MM.1S (cell line): ENCODE measurements around the gene SERPINE2.

Source experiments
- DNase-seq: peaks from one replicate; pipeline ENCODE4 v3.0.0-alpha.2; 2015
- H2AFZ ChIP-seq: fragments of 300-600 bp; sonication (generic); 2 replicates; pipeline ENCODE4 v1.6.0; 2016; ENCODE audit warnings: antibody characterized with exemption, low read length
- H3F3A ChIP-seq: fragments of 300-600 bp; sonication (generic); 2 replicates; pipeline ENCODE4 v1.6.1; 2016; ENCODE audit warnings: mild to moderate bottlenecking, antibody characterized with exemption, low read length, moderate library complexity, mixed read lengths; ENCODE audit not compliant: insufficient read depth
- H3K27ac ChIP-seq: fragments of 300-600 bp; sonication (generic); 2 replicates; pipeline ENCODE4 v1.5.1; 2016; ENCODE audit warnings: mild to moderate bottlenecking, low read length
- H3K27me3 ChIP-seq: fragments of 300-600 bp; sonication (generic); replicated peaks from 2 replicates; pipeline ENCODE4 v1.6.0; 2016; ENCODE audit warnings: low read length; ENCODE audit not compliant: insufficient read depth
- H3K36me3 ChIP-seq: fragments of 300-600 bp; sonication (generic); replicated peaks from 2 replicates; pipeline ENCODE4 v1.6.1; 2016; ENCODE audit warnings: mild to moderate bottlenecking, low read length, mixed read lengths; ENCODE audit not compliant: insufficient read depth
- H3K4me1 ChIP-seq: fragments of 300-600 bp; sonication (generic); 2 replicates; pipeline ENCODE4 v1.6.1; 2016; ENCODE audit warnings: low read length, mixed read lengths
- H3K4me2 ChIP-seq: fragments of 300-600 bp; sonication (generic); 2 replicates; pipeline ENCODE4 v1.6.0; 2016; ENCODE audit warnings: low read depth, low read length
- H3K4me3 ChIP-seq: fragments of 300-600 bp; sonication (generic); 2 replicates; pipeline ENCODE4 v1.5.1; 2016; ENCODE audit warnings: low read length, mixed read lengths
- H3K79me2 ChIP-seq: fragments of 300-600 bp; sonication (generic); 2 replicates; pipeline ENCODE4 v1.6.1; 2016; ENCODE audit warnings: mixed run types, low read length, mixed read lengths
- H3K9ac ChIP-seq: fragments of 300-600 bp; sonication (generic); 2 replicates; pipeline ENCODE4 v1.6.1; 2016; ENCODE audit warnings: low read length, mixed read lengths
- H3K9me2 ChIP-seq: fragments of 300-600 bp; sonication (generic); replicated peaks from 2 replicates; pipeline ENCODE4 v1.6.1; 2016; ENCODE audit warnings: mild to moderate bottlenecking, low read length, mixed read lengths; ENCODE audit not compliant: insufficient read depth
- H3K9me3 ChIP-seq: fragments of 300-600 bp; sonication (generic); replicated peaks from 2 replicates; pipeline ENCODE4 v1.6.1; 2016; ENCODE audit warnings: mild to moderate bottlenecking, low read length, mixed read lengths; ENCODE audit not compliant: insufficient read depth
- H4K20me1 ChIP-seq: fragments of 300-600 bp; sonication (generic); 2 replicates; pipeline ENCODE4 v1.6.1; 2016; ENCODE audit warnings: mild to moderate bottlenecking, low read length, moderate library complexity, mixed read lengths; ENCODE audit not compliant: insufficient read depth
- CTCF ChIP-seq: fragments of 300-600 bp; sonication (generic); IDR thresholded peaks from 2 replicates; pipeline ENCODE4 v1.5.1; 2016; ENCODE audit warnings: antibody characterized with exemption, low read length, mixed read lengths
- EZH2 ChIP-seq: fragments of 300-600 bp; sonication (generic); optimal IDR thresholded peaks from 2 replicates; pipeline ENCODE3; 2017; ENCODE audit warnings: low read depth, mild to moderate bottlenecking, antibody characterized with exemption, low read length, mixed read lengths
- EZH2phosphoT487 ChIP-seq: fragments of 300-600 bp; sonication (generic); IDR thresholded peaks from 2 replicates; pipeline ENCODE4 v1.6.1; 2018; ENCODE audit warnings: antibody characterized with exemption, low read length

The SERPINE2 gene

GRCh38 chr2:224041554-224041953 lies 2.5 kb upstream of the SERPINE2 start:
- no peaks in the 10 kb centered on the region for H3K9me2 ChIP-seq
- H3K36me3 ChIP-seq, result no peaks in the 10 kb centered on the region
- no peak overlapping the region for H3K9ac ChIP-seq
- no peak overlapping the region for H3K27ac ChIP-seq
- peaks cover 8% of the 10 kb centered on the region for H3K4me1 ChIP-seq
- H3K4me2 ChIP-seq, result no peak overlapping the region
- no peak overlapping the region for H3K4me3 ChIP-seq
- no peak overlapping the region for H2AFZ ChIP-seq
- no peak for DNase-seq
- H3F3A ChIP-seq, result peaks cover 20% of the 10 kb centered on the region
- no peaks in the 10 kb centered on the region for H4K20me1 ChIP-seq
- H3K9me3 ChIP-seq, result no peaks in the 10 kb centered on the region
- H3K27me3 ChIP-seq, result no peaks in the 10 kb centered on the region
- TF ChIP-seq EZH2 (no peak), CTCF (no peak), EZH2phosphoT487 (no peak)
- H3K79me2 ChIP-seq, result peaks cover 10% of the 10 kb centered on the region

- no peaks in the 10 kb centered on the region for H3K9me3 ChIP-seq
- H3K27me3 ChIP-seq, result no peaks in the 10 kb centered on the region
- TF ChIP-seq EZH2phosphoT487, result no peak
- no peak for TF ChIP-seq CTCF
- no peak for TF ChIP-seq EZH2
- H3K79me2 ChIP-seq, result peaks cover 17% of the 10 kb centered on the region
- H3K9me2 ChIP-seq, result no peaks in the 10 kb centered on the region
- peaks cover 20% of the 10 kb centered on the region for H3F3A ChIP-seq
- H4K20me1 ChIP-seq, result no peaks in the 10 kb centered on the region
- no peak overlapping the region for H3K27ac ChIP-seq
- DNase-seq, result no peak
- no peak overlapping the region for H3K4me2 ChIP-seq
- H3K4me3 ChIP-seq, result no peak overlapping the region
- no peaks in the 10 kb centered on the region for H3K36me3 ChIP-seq
- H3K9ac ChIP-seq, result no peak overlapping the region
- no peak overlapping the region for H2AFZ ChIP-seq
- peaks cover 8% of the 10 kb centered on the region for H3K4me1 ChIP-seq
These were observed 1.7 kb upstream of the SERPINE2 start for GRCh38 chr2:224040753-224041152.

- no peaks in the 10 kb centered on the region for H3K27me3 ChIP-seq
- H3F3A ChIP-seq, result peaks cover 20% of the 10 kb centered on the region
These were observed 819 bp upstream of the SERPINE2 start for GRCh38 chr2:224039770-224040440.

More at GRCh38 chr2:224039770-224040440, 819 bp upstream of the SERPINE2 start:
- Histone ChIP-seq H3K79me2 (peaks cover 20% of the 10 kb centered on the region), H3K4me2 (peak overlapping the region; percentile 80), H3K9ac (peak overlapping the region; percentile 42; the same call in 1 of the 2 replicates), H3K4me3 (peak overlapping the region; percentile 80), H3K27ac (no peak overlapping the region), H3K36me3 (no peaks in the 10 kb centered on the region), H3K9me2 (no peaks in the 10 kb centered on the region), H3K9me3 (no peaks in the 10 kb centered on the region), H3K4me1 (peaks cover 8% of the 10 kb centered on the region), H4K20me1 (no peaks in the 10 kb centered on the region), H2AFZ (peak overlapping the region; percentile 76)
- DNase-seq, result no peak
- no peak for TF ChIP-seq EZH2phosphoT487
- no peak for TF ChIP-seq CTCF
- no peak for TF ChIP-seq EZH2
